Stimulated activated CD4-positive, alpha-beta T cell treated with anti-CD3 and anti-CD28 coated beads, Interleukin-4, amount 100 ng/mL, for 24 hours (primary cell): ENCODE results near the gene CEP290.
"Not testable (repeated sequence)": the region's sequence is repeated elsewhere in the genome, so short reads cannot be mapped to it uniquely, and the experiment has no call there.

Experiments used
- DNase-seq: peaks from one replicate; pipeline ENCODE4 v3.0.0-alpha.2; 2020

Gene CEP290

DNA sequence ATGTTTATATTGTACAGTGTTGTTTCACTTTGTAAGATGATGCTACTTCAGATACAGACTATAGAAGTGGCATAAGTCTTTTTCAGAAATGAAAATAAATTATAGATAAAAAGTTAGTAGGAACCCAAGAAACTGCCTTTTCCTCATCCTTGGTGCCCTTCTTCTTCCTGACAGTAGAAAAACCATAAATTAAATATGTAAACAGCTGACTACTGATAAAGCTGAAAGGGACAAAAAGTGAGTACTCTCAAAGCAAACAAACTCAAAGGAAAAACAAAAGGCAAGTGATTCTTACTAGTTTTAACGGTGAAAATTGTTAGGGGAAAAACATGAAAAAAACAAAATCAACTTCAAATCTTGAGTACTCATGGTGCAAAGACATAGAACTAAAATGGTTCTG, 104.1 kb downstream of the CEP290 start:
- DNase-seq = no peak

- no peak for DNase-seq
Observed at GRCh38 chr12:88036353-88036965, 105.4 kb downstream of the CEP290 start.

GRCh38 chr12:88035907-88036289, 106.0 kb downstream of the CEP290 start:
- DNase-seq = no peak

GRCh38 chr12:88035271-88035906, 106.5 kb downstream of the CEP290 start:
- DNase-seq = peak; percentile 89

DNA sequence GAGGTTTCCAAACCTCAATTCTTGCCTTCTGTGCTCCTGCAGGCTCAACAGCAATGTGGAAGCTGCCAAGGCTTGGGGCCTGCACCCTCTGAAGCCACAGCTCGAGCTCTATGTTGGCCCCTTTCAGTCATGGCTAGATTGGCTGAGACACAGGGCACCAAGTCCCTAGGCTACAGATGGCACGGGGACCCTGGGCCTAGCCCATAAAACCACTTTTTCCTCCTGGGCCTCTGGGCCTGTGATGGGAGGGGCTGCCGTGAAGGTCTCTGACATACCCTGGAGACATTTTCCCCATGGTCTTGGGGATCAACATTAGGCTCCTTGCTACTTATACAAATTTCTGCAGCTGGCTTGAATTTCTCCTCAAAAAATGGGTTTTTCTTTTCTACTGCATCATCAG, 110.7 kb downstream of the CEP290 start:
- not testable (repeated sequence) for DNase-seq

GRCh38 chr12:88029093-88029665, 112.7 kb downstream of the CEP290 start, which contains the start of gene C12orf50:
C12orf50 (minus strand) TSS chr12:88029401; CDS start chr12:88026962, 2,439 bp downstream.
- no peak for DNase-seq

DNA sequence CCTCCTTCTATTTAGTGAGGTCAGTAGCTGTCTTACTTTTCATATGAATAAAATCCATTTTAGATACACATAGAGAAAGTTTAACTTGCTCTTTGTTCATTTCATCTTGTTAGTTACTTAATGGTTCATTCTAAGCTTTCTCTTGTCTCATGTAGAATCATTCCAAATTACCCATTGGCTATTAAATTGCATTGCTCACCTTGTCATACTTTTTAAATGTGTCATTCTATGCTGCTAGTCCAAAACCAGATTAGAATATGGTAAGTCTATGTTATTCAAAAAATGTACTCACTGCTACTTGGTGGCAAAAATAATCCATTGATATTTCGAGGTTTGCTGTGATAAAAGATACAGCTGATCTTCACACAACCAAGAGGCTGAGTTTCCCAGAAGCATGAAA, 115.7 kb downstream of the CEP290 start:
- DNase-seq = no peak

- no peak for DNase-seq
Observed at GRCh38 chr12:88017964-88018363, 123.9 kb downstream of the CEP290 start.

DNA sequence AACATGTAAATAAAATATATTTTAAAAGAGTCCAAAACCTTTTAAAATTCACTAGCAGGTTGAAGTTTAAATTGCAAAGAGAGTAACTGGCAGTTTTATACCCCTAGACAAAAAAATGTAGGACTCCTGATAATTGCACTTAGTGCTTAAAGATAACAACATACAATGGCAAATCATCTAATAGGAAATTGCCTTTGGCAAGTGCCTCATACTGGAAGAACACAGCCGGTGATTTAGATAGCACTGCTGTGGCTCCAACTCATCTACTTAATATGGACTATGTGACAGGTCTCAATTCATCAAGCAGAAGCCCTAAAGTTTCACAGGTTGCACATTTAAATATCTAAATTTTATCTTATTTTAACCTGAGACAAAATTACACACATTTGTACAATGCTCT, 126.1 kb downstream of the CEP290 start:
- no peak for DNase-seq

- no peak for DNase-seq
Observed at GRCh38 chr12:88011755-88012154, 130.1 kb downstream of the CEP290 start.

- DNase-seq = no peak
Observed at GRCh38 chr12:88006351-88006750, 135.5 kb downstream of the CEP290 start.

DNA sequence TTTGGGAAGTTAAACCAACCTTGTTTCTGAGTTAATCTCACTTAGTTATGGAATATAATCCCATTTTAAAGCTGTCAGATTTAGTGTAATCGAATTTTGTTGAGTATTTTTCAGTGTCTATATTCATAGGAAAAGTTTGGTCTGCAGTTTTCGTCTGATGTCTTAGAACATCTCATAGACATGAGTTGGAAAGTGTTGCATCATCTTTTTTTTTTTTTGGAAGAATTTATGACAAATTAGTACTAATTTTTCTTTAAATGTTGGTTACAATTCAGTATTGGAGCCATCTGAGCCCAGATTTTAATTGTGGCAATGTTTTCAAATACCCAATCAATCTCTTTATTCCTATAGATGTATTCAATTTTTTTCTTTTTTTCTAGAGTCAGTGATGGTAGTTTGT, 140.6 kb downstream of the CEP290 start:
- no peak for DNase-seq
